HUES6 (cell line): ENCODE measurements around the gene CCN5.

ENCODE experiments used
- H3K27ac ChIP-seq: 2 replicates; pipeline ENCODE4 v1.7.0; 2013; ENCODE audit warnings: low read depth, mild to moderate bottlenecking, low read length, inconsistent platforms
- H3K27me3 ChIP-seq: 2 replicates; pipeline ENCODE4 v1.6.1; 2013; ENCODE audit warnings: low read length; ENCODE audit not compliant: control insufficient read depth, insufficient read depth
- H3K36me3 ChIP-seq: 2 replicates; pipeline ENCODE4 v1.6.1; 2013; ENCODE audit warnings: low read length; ENCODE audit not compliant: control insufficient read depth, insufficient read depth
- H3K4me1 ChIP-seq: 2 replicates; pipeline ENCODE4 v1.6.1; 2013; ENCODE audit warnings: low read length; ENCODE audit not compliant: control insufficient read depth, insufficient read depth
- H3K4me3 ChIP-seq: 2 replicates; pipeline ENCODE4 v1.5.1; 2013; ENCODE audit warnings: low read depth, low read length
- H3K9ac ChIP-seq: one replicate; pipeline ENCODE4 v1.6.1; 2013; ENCODE audit warnings: mild to moderate bottlenecking, low read length
- H3K9me3 ChIP-seq: 2 replicates; pipeline ENCODE4 v1.6.1; 2013; ENCODE audit warnings: low read depth, low read length; ENCODE audit not compliant: control insufficient read depth, insufficient read depth

Gene CCN5

GRCh38 chr20:44765091-44765490, 49.9 kb downstream of the CCN5 start:
- Histone ChIP-seq H3K9me3 (no peaks in the 10 kb centered on the region), H3K27me3 (no peaks in the 10 kb centered on the region), H3K36me3 (no peaks in the 10 kb centered on the region), H3K9ac (no peak overlapping the region), H3K27ac (no peak overlapping the region), H3K4me3 (no peak overlapping the region), H3K4me1 (0 out of 2 replicates have a peak, but pooled peaks cover 3% of the 10 kb centered on the region)

DNA sequence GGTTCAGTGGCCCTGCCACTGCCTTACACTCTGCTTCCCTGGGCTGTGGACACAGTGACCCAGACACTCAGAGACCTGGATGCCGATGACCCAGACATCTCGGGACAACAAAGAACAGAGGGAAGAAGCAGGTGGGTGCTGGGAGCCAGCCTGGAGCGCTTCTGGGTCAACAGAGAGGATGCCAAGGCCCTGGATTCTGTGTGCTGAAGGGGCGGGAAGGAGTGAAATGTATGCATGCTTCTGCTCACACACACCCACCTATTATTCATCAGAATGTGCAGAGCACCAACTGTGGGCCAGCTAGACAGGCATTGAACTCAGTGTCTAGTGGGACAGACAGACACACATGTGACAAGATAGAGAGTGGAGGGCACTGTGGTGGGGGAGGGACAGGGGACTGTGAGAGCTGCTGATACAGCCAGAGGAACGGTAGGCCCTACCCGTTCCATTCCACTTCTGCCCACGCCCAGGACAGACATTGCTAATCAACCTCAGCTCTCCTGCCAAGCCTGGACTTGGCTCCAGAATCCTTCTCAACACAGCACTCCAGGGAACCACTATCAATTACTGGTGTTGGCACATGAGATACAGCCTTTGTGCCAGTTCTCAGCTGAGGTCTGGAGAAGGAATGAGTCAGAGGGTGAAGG, 50.7 kb downstream of the CCN5 start:
- Histone ChIP-seq H3K9me3 (no peaks in the 10 kb centered on the region), H3K27me3 (no peaks in the 10 kb centered on the region), H3K9ac (no peak overlapping the region), H3K27ac (no peak overlapping the region), H3K4me1 (0 out of 2 replicates have a peak, but pooled peaks cover 3% of the 10 kb centered on the region), H3K36me3 (no peaks in the 10 kb centered on the region), H3K4me3 (no peak overlapping the region)

DNA sequence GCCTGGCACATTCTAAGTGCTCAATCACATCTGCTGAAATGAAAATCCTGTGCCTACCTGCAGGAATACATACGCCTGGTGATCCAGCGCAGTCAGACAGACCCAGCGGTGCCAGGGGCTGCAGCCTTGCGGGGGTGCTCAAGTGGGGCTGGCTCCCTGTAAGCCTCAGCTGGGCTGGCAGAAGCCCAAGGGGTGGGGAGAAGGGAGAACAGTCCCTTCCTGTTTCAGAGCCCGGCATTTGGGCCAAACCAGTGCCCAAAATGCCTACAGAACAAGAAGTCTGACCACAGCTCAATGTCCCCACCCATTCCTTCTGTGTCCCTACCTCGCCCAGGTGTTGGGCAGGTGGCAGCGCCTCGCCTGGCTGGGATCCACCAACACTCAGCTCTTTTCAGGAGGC, 53.1 kb downstream of the CCN5 start:
- Histone ChIP-seq H3K4me1 (0 out of 2 replicates have a peak, but pooled peaks cover 3% of the 10 kb centered on the region), H3K27me3 (no peaks in the 10 kb centered on the region), H3K4me3 (no peak overlapping the region), H3K27ac (no peak overlapping the region), H3K9me3 (no peaks in the 10 kb centered on the region), H3K9ac (no peak overlapping the region), H3K36me3 (no peaks in the 10 kb centered on the region)

DNA sequence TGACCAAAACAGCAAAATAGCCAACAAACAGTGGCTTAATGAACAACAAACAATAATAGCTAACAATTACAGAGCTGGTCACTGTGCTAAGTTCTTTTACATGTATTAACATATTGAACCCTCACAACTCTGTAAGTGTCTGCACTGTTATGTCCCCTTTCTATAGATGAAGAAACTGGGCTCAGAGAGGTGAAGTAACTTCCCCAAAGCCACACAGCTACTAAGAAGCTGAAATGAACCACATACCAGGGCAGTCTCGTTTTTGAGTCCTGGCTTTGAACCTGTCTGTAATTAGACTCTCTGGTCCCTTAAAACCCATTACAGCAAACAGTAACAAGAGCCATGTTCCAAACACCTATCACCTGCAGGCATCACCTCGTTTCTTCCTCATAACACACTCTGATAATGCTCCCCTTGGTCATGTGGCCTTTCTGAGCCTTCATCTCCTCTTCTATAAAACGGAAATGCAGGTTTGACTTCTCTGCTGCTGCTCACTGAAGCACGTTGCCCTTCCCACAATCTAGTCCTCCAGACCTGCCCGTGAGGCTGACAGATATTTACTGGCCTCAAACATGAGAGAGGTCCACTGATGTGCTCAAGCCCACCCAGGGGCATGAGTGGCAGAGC, 53.8 kb downstream of the CCN5 start:
- H3K36me3 ChIP-seq, result no peaks in the 10 kb centered on the region
- no peaks in the 10 kb centered on the region for H3K9me3 ChIP-seq
- H3K27ac ChIP-seq, result no peak overlapping the region
- H3K9ac ChIP-seq, result no peak overlapping the region
- H3K4me3 ChIP-seq, result no peak overlapping the region
- H3K27me3 ChIP-seq, result no peaks in the 10 kb centered on the region
- H3K4me1 ChIP-seq, result 0 out of 2 replicates have a peak, but pooled peaks cover 3% of the 10 kb centered on the region

GRCh38 chr20:44769481-44769863, 54.3 kb downstream of the CCN5 start:
- Histone ChIP-seq H3K27me3 (no peaks in the 10 kb centered on the region), H3K27ac (no peak overlapping the region), H3K4me3 (no peak overlapping the region), H3K9ac (no peak overlapping the region), H3K9me3 (no peaks in the 10 kb centered on the region), H3K4me1 (0 out of 2 replicates have a peak, but pooled peaks cover 3% of the 10 kb centered on the region), H3K36me3 (no peaks in the 10 kb centered on the region)

DNA sequence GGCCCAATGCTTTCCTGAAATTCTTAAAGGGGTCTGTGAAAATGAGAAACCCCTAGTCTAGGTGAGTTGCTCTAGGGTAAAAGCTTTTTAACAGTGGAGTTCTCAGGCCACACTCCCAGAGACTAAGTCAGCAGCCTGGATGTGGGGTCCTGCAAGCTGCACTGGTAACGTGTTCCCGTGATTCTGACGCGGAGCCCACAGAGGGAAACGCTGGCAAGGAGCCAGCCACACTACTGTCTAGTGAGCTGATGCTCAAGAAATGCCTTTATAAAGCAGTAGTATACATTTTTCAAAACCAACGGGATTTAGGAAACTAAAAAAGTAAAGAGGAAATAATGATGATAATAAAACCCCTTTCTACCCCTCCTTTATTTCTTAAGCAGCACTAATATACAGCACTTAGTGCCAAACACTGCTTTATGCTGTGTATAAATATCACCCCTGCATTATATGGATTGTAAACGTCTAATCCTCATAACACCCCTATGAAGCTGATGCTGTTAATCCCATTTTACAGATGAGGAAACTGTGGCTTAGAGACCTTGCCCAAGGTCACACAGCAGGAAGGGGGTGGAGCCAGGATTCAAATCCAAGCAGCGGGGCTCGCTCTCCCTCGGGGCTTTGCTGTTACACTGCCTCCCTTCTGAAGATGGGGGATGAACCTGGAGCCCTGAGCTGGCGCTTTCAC, 55.5 kb downstream of the CCN5 start:
- H3K4me1 ChIP-seq, result 0 out of 2 replicates have a peak, but pooled peaks cover 2% of the 10 kb centered on the region
- no peak overlapping the region for H3K27ac ChIP-seq
- no peaks in the 10 kb centered on the region for H3K9me3 ChIP-seq
- H3K4me3 ChIP-seq, result no peak overlapping the region
- H3K27me3 ChIP-seq, result no peaks in the 10 kb centered on the region
- H3K36me3 ChIP-seq, result no peaks in the 10 kb centered on the region
- H3K9ac ChIP-seq, result no peak overlapping the region

DNA sequence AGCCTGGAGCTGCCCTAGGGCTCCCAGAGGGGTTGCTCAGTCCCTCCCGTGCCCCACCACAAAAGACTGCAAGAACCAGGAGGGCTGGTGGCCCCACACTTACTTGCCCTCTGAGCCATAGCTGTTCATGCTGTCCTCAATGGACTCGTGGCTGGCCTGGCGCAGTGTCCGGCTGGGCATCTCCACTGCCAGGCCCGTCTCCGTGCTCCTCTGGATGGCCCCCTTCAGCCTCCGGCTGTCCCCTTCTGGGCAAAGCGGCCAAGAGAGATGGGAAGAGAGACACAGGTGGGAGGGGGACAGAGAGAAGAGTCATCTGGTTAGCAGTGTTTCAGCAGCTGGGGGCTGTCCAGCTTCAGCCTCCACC, 56.0 kb downstream of the CCN5 start:
- Histone ChIP-seq H3K4me3 (no peak overlapping the region), H3K27me3 (no peaks in the 10 kb centered on the region), H3K9ac (no peak overlapping the region), H3K4me1 (no peaks in the 10 kb centered on the region), H3K27ac (no peak overlapping the region), H3K36me3 (no peaks in the 10 kb centered on the region), H3K9me3 (no peaks in the 10 kb centered on the region)

DNA sequence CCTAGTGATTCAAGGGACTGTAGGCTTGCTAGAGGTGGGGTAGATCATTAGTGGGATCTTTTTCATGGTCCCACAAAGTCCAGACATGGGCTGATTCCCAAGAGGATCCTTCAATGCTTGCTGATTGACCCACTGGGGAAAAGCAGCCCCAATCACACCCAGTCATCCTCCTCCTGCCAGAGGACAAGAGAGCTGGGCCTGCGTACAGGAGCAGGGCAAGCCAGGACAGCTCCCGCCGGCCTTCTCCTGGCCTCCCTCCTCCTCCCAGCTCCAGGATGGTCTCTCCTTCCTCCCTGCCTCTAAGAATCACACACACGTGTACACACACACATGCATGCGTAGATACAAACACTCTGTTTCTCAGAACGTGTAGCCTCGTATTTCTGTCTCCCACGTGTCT, 57.5 kb downstream of the CCN5 start:
- no peaks in the 10 kb centered on the region for H3K4me1 ChIP-seq
- no peaks in the 10 kb centered on the region for H3K36me3 ChIP-seq
- H3K9me3 ChIP-seq, result no peaks in the 10 kb centered on the region
- no peaks in the 10 kb centered on the region for H3K27me3 ChIP-seq
- H3K4me3 ChIP-seq, result no peak overlapping the region
- no peak overlapping the region for H3K27ac ChIP-seq
- H3K9ac ChIP-seq, result no peak overlapping the region

- Histone ChIP-seq H3K27me3 (no peaks in the 10 kb centered on the region), H3K27ac (no peak overlapping the region)
Observed at GRCh38 chr20:44773070-44773829, 58.1 kb downstream of the CCN5 start.

GRCh38 chr20:44776980-44777379, 61.8 kb downstream of the CCN5 start:
- no peak overlapping the region for H3K4me3 ChIP-seq
- H3K9me3 ChIP-seq, result no peaks in the 10 kb centered on the region
- H3K9ac ChIP-seq, result no peak overlapping the region
- H3K27ac ChIP-seq, result no peak overlapping the region
- H3K27me3 ChIP-seq, result no peaks in the 10 kb centered on the region
- H3K36me3 ChIP-seq, result no peaks in the 10 kb centered on the region
- H3K4me1 ChIP-seq, result no peaks in the 10 kb centered on the region

More at GRCh38 chr20:44773070-44773829, 58.1 kb downstream of the CCN5 start:
- no peaks in the 10 kb centered on the region for H3K9me3 ChIP-seq
- H3K4me1 ChIP-seq, result no peaks in the 10 kb centered on the region
- H3K36me3 ChIP-seq, result no peaks in the 10 kb centered on the region
- H3K9ac ChIP-seq, result no peak overlapping the region
- H3K4me3 ChIP-seq, result no peak overlapping the region
